ENCODE measurements around the gene FRS2.
A peak's percentile ranks its signal among the peaks of the same experiment; 100 is the strongest.

Gene FRS2

GRCh38 chr12:69556383-69556782 lies 86.2 kb downstream of the FRS2 start:
- no peak for TF ChIP-seq CTCF (IDR thresholded peaks at IDR 0.05; ENCODE audit: extremely low read depth, insufficient read depth, missing control alignments)
- in situ Hi-C loops (cut with MboI; ENCODE audit: low pct_unique_long_range_greater_than_20kb, low sequenced_read_pairs, unreplicated experiment), result no loop called here

GRCh38 chr12:69563166-69563762 lies 93.1 kb downstream of the FRS2 start:
- in situ Hi-C loops (cut with MboI; ENCODE audit: low pct_unique_long_range_greater_than_20kb, low sequenced_read_pairs, unreplicated experiment), result no loop called here
- no peak for DNase-seq (ENCODE audit: low spot score)
- TF ChIP-seq CTCF (IDR thresholded peaks at IDR 0.05; ENCODE audit: extremely low read depth, insufficient read depth, missing control alignments), result no peak

More at GRCh38 chr12:69556383-69556782, 86.2 kb downstream of the FRS2 start:
- DNase-seq (ENCODE audit: low spot score), result no peak

- no peak for DNase-seq (ENCODE audit: low spot score)
- in situ Hi-C loops (cut with MboI; ENCODE audit: low pct_unique_long_range_greater_than_20kb, low sequenced_read_pairs, unreplicated experiment), result no loop called here
- no peak for TF ChIP-seq CTCF (IDR thresholded peaks at IDR 0.05; ENCODE audit: extremely low read depth, insufficient read depth, missing control alignments)
These were observed 96.4 kb downstream of the FRS2 start for GRCh38 chr12:69566603-69567002.

- no peak for DNase-seq (ENCODE audit: low spot score)
These were observed 99.0 kb downstream of the FRS2 start for GRCh38 chr12:69569236-69569635.

GRCh38 chr12:69570000-69570516 lies 99.9 kb downstream of the FRS2 start:
- no peak for DNase-seq (ENCODE audit: low spot score)
- TF ChIP-seq CTCF (IDR thresholded peaks at IDR 0.05; ENCODE audit: extremely low read depth, insufficient read depth, missing control alignments), result no peak
- in situ Hi-C loops (cut with MboI; ENCODE audit: low pct_unique_long_range_greater_than_20kb, low sequenced_read_pairs, unreplicated experiment), result no loop called here

More at GRCh38 chr12:69569236-69569635, 99.0 kb downstream of the FRS2 start:
- in situ Hi-C loops (cut with MboI; ENCODE audit: low pct_unique_long_range_greater_than_20kb, low sequenced_read_pairs, unreplicated experiment), result no loop called here
- no peak for TF ChIP-seq CTCF (IDR thresholded peaks at IDR 0.05; ENCODE audit: extremely low read depth, insufficient read depth, missing control alignments)

- peak; percentile 80 for TF ChIP-seq CTCF (IDR thresholded peaks at IDR 0.05; ENCODE audit: extremely low read depth, insufficient read depth, missing control alignments)
- in situ Hi-C loops (cut with MboI; ENCODE audit: low pct_unique_long_range_greater_than_20kb, low sequenced_read_pairs, unreplicated experiment), result no loop called here
- peak; percentile 41 for DNase-seq (ENCODE audit: low spot score)
These were observed 100.6 kb downstream of the FRS2 start for GRCh38 chr12:69570545-69571399.

All from GM13977 (cell line).